NOMO-1 treated with dmso at 0.1 percent for 144 hours (cell line): Measurements from ENCODE around the gene PITPNM2.
"Not testable (repeated sequence)": the region's sequence is repeated elsewhere in the genome, so short reads cannot be mapped to it uniquely, and the experiment has no call there.

Experiments
- DNase-seq: peaks from one replicate; lab custom pipeline; 2025; ENCODE audit not compliant: unreplicated experiment; lab: John Stamatoyannopoulos, UW

The PITPNM2 gene

GRCh38 chr12:123121670-123122069, 29.2 kb downstream of the PITPNM2 start:
- DNase-seq: no peak

GRCh38 chr12:123120452-123121166, 30.3 kb downstream of the PITPNM2 start:
- no peak for DNase-seq

GRCh38 chr12:123119808-123120207, 31.1 kb downstream of the PITPNM2 start:
- DNase-seq: no peak

- no peak for DNase-seq
Measured at GRCh38 chr12:123118497-123118896, 32.4 kb downstream of the PITPNM2 start.

- peak; percentile 37 for DNase-seq
Measured at GRCh38 chr12:123115409-123116121, 35.3 kb downstream of the PITPNM2 start.

GRCh38 chr12:123114304-123115083, 36.4 kb downstream of the PITPNM2 start:
- no peak for DNase-seq

- DNase-seq: no peak
Measured at GRCh38 chr12:123113026-123113425, 37.9 kb downstream of the PITPNM2 start.

- DNase-seq: no peak
Measured at GRCh38 chr12:123111498-123112165, 39.3 kb downstream of the PITPNM2 start.

- no peak for DNase-seq
Measured at GRCh38 chr12:123109319-123109772, 41.5 kb downstream of the PITPNM2 start.

- DNase-seq: no peak
Measured at GRCh38 chr12:123108682-123109066, 42.2 kb downstream of the PITPNM2 start.

- no peak for DNase-seq
Measured at GRCh38 chr12:123107926-123108681, 42.8 kb downstream of the PITPNM2 start.

GRCh38 chr12:123106640-123107359, 44.1 kb downstream of the PITPNM2 start:
- DNase-seq: peak; percentile 56

GRCh38 chr12:123105211-123105826, 45.6 kb downstream of the PITPNM2 start:
- DNase-seq: no peak

- DNase-seq: no peak
Measured at GRCh38 chr12:123104809-123105208, 46.1 kb downstream of the PITPNM2 start.

- DNase-seq: not testable (repeated sequence)
Measured at GRCh38 chr12:123104094-123104493, 46.8 kb downstream of the PITPNM2 start.

GRCh38 chr12:123102781-123103503, 47.9 kb downstream of the PITPNM2 start:
- no peak for DNase-seq

- no peak for DNase-seq
Measured at GRCh38 chr12:123102366-123102765, 48.5 kb downstream of the PITPNM2 start.

- DNase-seq: no peak
Measured at GRCh38 chr12:123101526-123101925, 49.4 kb downstream of the PITPNM2 start.
